NCI-H1436 treated with DMSO at 0.1 percent for 48 hours (cell line): ENCODE results near the gene RAB38.
A peak's percentile ranks its signal among the peaks of the same experiment; 100 is the strongest.

Experiments
- DNase-seq: peaks from one replicate; lab custom pipeline; 2025; lab: John Stamatoyannopoulos, UW

Gene RAB38

DNA sequence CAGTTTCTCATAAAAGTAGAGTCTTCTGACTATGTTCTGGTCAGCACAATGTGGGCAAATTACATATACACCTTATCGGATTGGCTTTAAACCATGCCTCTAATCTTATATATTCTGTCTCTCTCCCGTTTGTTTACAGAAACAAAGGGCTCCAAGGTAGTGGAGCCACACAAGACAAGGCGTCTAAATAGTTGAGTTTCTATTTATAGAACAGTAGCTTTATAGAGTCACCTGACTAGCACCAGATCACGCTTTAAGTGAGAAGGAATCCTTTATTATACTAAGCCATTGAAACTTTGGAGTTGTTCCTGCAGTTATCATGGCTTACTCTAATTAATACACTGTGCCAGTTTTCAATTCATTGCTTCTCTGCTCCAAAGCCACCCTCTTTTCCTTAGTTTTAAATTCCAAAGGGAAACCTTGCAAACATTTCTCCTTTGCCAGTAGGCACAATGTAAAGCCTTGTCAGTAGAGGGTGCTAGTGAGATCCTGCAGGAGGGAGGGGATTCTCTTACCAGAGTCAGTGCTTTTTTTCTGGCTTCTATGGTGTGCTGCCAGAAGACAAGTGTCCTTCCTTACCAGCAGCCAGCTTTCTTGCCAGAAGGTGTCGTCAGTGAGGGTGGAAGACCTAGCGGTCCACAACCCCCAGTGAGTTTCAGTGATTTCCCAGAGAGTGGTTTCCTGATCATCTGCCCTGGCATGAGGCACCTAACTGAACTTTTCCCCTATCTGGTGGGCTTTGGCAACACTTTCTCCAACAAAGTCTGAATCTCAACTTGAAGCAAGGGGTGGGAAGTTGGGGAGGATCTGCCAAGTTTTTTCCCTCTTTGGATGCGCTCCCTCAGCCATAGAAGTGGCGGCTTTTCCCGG lies 71.7 kb downstream of the RAB38 start:
- no peak for DNase-seq

DNA sequence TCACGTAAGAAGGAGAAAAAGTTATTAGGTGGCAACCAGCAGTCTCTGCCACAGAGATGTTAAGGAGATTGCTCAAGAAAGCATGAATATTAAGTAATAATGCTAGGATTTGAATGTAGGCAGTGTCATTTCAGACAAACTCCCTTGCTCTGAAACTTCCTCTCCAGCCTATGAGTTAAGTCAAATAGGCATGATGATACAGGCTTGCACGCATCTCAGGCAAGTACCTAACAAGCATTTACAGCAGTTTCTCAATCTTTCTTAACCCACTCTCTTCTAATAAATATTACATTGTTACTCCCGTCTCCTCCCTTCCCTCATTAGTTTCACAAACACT lies 72.7 kb downstream of the RAB38 start:
- DNase-seq = no peak

DNA sequence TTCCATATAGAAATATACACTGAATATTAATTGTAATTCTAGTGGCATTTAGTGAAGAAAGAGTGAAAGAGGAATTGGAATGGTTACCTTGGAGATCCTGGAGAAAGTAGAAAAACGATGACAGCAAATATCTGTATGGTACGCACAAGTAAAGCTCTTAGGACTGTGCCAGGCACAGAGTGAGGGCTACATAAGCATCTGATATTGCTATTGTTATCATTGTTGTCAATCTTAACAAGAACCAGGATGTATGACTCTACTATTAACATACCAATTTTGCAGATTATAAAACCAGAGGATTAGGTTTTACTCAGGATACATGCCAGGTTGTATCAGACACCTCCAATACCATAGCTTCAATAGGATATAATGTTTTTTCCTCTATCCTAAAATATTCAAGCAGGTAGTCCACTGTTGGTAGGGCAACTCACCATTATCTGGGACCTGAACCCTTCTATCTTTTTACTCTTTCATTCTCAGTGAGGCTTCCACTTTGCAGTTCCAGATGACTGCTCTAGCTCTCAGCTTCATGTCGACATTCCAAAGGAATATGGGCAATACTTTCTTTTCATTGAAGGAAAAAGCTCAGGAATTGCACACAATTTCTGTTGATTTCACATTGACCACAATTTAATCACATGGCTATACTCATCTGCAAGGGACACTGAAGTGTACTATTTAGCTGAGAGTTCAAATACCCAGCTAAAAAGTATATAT lies 73.2 kb downstream of the RAB38 start:
- DNase-seq = no peak

DNA sequence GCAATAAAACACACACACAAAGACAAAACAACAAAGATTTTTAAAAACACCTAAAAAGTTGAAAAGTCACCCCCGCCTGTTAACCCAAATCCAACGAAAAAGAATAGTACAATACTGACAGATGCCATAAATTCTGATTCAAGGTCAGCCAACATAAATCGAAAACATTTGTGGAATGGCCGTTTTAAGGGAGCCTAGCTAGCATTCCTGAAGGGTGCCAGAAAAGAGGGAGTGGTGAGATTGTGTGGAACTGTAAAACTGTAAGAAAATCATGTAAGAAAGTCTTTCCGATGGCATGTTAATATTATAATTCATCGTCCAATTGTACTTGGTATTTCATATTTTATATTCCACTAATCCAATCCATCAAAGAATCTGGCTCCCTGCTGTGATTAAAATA lies 75.1 kb downstream of the RAB38 start:
- DNase-seq = no peak

DNA sequence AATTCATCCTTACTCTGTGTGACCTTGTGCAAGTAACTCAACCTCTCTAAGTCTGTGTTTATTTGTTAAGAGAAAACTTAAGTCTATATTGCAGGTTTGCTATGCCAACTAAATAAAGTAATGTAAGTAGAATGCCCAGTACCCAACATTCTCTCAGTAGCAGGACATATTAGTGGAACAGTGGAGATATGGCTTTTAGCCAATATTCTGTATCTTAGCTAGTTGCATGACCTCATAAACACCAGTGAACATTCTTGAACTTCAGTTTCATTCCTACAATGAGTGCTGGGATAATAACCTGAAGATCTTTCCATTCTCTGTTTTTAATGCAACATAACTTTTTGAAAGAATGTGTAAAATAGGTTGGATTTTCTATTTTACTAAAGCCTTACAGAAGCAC lies 77.0 kb downstream of the RAB38 start:
- DNase-seq = no peak

DNA sequence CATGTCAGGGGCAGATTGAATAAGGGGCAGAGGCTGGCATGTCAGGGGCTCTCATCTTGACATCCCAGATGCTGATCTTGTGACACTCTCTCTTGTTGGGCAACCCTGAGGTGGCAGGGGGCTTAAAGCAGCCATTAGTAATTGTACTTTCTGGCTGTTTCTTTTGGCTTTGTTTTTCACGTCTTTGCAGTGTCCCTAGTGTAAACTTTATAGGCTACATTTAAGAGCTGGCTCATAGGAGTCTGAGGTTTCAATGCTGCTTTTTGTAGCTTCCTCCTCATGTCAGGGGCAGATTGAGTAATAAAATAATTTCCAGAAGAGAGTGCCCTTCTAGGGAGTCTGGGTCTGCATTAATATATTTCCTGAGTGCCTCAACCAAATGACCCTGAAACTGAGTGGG lies 86.1 kb downstream of the RAB38 start:
- DNase-seq = no peak

DNA sequence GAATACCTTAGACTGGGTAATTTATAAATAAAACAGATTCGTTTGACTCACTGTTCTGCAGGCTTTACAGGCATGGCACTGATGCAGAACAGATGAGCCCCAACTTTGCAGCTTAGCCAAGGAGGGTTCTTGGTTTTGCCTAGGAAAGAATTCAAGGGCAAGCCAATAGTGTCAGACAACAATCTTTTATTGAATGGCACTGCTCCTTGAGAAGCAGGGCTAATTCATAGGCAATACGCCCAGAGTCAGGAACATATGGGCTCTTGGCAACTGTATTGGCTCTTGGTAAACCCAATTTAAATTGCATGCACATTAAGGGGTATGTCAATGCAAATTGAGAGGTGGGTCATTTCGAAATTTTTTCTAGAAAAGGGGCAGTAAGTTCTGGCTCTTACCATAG lies 87.9 kb downstream of the RAB38 start:
- DNase-seq = no peak

DNA sequence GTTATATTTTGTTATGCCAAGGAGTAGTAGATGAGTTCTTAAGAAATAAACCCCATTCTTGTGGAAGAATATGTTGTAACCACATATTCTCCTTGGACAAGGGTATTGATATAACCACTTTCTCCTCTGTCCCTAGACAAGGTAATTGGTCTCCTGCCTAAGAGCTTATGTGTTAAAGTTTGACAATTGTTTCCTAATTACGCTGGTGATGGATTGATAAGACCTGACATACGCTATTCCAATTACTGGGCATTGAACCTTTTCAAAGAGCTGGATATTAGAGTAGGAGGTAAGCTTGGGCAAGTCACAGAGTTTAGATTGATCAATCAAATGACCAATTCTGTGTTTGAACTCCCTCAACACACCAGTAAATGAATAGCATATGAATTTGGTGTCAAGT lies 88.9 kb downstream of the RAB38 start:
- no peak for DNase-seq

DNA sequence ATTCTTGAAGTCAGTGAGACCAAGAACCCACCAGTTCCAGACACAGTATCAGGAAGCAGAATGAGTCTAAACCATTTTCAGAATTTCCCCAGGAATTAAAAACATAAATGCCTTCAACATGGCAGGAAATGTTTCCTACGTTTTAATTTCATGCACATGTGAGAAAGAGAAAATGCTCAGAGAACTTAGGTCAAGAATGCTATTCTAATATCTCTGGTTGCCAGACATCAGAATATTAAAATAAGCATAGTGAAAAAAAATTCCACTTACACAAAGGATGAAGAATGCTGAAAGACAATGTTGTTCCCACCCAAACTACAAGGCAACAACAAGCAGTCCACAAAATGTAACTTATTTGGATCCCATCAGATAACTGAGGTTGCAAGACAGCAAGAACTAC lies 104.8 kb downstream of the RAB38 start:
- no peak for DNase-seq

DNA sequence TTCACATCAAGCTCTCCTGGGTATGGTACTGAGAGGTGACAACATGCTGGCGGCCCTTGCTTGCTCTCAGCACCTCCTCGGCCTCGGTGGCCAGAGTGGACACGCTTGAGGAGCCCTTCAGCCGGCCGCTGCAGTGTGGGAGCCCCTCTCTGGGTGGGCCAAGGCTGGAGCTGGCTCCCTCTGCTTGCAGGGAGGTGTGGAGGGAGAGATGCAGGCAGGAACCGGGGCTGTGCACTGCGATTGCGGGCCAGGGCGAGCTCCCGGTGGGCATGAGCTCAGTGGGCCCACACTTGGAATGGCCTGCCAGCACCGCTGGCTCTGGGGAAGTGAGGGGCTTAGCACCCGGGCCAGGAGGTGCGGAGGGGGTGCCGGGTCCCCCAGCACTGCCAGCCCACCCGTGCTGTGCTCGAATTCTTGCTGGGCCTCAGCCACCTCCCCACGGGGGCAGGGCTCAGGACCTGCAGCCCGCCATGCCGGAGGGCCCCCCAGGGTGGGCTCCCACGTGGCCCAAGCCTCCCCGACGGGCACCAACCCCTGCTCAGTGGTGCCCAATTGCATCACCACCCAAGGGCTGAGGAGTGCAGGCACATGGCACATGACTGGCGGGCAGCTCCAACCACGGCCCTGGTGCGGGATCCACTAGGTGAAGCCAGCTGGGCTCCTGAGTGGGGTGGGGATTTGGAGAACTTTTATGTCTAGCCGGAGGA lies 106.2 kb downstream of the RAB38 start:
- DNase-seq = no peak

DNA sequence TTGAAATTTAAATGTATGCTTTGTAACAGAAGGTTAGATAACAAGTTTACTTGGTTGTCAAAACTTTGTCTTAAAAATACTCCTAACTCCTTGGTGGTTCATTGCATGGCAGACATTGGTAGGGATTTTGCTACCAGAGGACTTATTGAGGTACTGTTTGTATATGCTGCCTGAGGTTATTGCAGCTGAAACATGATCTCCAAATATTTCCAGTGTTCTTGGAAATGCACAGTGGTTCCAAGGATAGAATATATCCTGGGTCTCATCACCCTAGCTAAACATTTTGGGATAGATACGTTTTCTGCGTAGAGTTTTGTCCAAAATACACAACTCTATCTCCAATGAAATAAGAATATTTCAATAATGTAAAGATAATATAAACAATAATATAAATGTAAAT lies 109.2 kb downstream of the RAB38 start:
- no peak for DNase-seq

DNA sequence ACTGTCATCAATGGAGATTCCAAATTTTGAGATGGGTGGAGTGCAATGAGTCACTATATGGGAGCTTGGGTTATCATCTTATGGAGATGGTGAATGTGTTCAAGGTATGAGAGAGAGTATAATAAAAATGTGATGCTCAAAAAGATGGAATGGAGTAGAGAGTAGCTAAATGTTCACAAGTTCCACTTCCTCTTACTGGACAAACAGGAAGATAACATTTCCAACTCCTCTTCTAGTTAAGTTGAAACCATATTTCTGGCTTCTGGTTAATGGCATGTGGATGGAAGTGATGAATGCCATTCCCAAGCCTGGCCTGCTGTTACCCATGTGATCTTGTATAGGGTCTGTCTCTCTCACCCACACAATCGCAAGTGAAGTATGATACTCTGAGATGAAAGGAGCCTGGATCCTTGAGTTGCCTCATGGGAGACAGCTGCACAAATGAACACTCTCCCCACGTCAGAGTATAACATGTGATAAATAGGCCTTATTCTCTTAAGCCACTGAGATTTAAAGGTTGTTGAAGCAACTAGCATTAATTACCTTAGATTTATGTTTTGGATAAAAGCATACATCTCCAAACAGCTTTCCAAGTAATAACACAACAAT lies 111.0 kb downstream of the RAB38 start:
- DNase-seq = peak; percentile 31
